Activated CD4-positive, alpha-beta T cell treated with anti-CD3 and anti-CD28 coated beads, Interleukin-2, amount 10 ng/mL, durations not matched to agents 7 days and 5 days (primary cell): ENCODE data around the gene AACS. TPM values are rescaled to one million over a fixed set of nuclear protein-coding genes. Genes with fewer than 3 reads are reported as not detected.

Experiments
- CTCF ChIA-PET: fragments of 350-600 bp; sonication (Branson Sonifier 250); formaldehyde crosslinking; loops from one replicate; lab custom pipeline; 2021; ENCODE audit warnings: antibody characterized with exemption; lab: Charles Lee
- POLR2A ChIA-PET: fragments of 350-600 bp; sonication (Branson Sonifier 250); formaldehyde crosslinking; loops from one replicate; lab custom pipeline; 2021; ENCODE audit warnings: antibody characterized with exemption; lab: Charles Lee
- DNase-seq: peaks from one replicate; pipeline ENCODE4 v3.0.0-alpha.2; 2020
- H3K27ac Mint-ChIP-seq: one replicate; pipeline ENCODE4 v1.8.0; 2021; ENCODE audit warnings: mild to moderate bottlenecking, moderate library complexity, mixed read lengths
- H3K27me3 Mint-ChIP-seq: one replicate; pipeline ENCODE4 v1.8.0; 2021; ENCODE audit warnings: mixed read lengths
- H3K36me3 Mint-ChIP-seq: one replicate; pipeline ENCODE4 v1.8.0; 2021; ENCODE audit warnings: low read depth, mixed read lengths
- H3K4me1 Mint-ChIP-seq: one replicate; pipeline ENCODE4 v1.8.0; 2021; ENCODE audit warnings: mixed read lengths
- H3K4me3 Mint-ChIP-seq: one replicate; pipeline ENCODE4 v1.8.0; 2021; ENCODE audit warnings: mild to moderate bottlenecking, moderate library complexity, mixed read lengths
- H3K9me3 Mint-ChIP-seq: one replicate; pipeline ENCODE4 v1.8.0; 2021; ENCODE audit warnings: mixed read lengths
- total RNA-seq, 2 experiments: library from RNA; stranded (reverse); gene quantifications; one replicate each; pipeline ENCODE4 v1.2.3, GENCODE V29; 2021

The AACS gene
- total RNA-seq, 2 experiments from 2014 or later = 17.8 to 19.1 TPM

GRCh38 chr12:125183187-125184067, 118.2 kb downstream of the AACS start:
- CTCF ChIA-PET = interaction anchor here (0.7 to 1.7 kb wide), 4 partner anchors 10 to 217 kb away, joined by 3 to 5 read pairs (median 4); no protein-coding TSS in a partner anchor
- Mint-ChIP-seq H3K27me3 (peaks cover 52% of the 10 kb centered on the region), H3K4me3 (no peak overlapping the region), H3K4me1 (peaks cover 6% of the 10 kb centered on the region), H3K36me3 (no peaks in the 10 kb centered on the region), H3K27ac (no peak overlapping the region), H3K9me3 (no peaks in the 10 kb centered on the region)
- DNase-seq = peak; percentile 76
- POLR2A ChIA-PET = no interaction called here

GRCh38 chr12:125184213-125184967, 119.2 kb downstream of the AACS start:
- Mint-ChIP-seq H3K4me1 (peaks cover 6% of the 10 kb centered on the region), H3K27me3 (peaks cover 58% of the 10 kb centered on the region), H3K4me3 (no peak overlapping the region), H3K9me3 (no peaks in the 10 kb centered on the region), H3K27ac (no peak overlapping the region), H3K36me3 (no peaks in the 10 kb centered on the region)
- DNase-seq = no peak
- POLR2A ChIA-PET = no interaction called here
- CTCF ChIA-PET = interaction anchor here (0.8 kb wide), 1 partner anchor 11 kb away, joined by 3 read pairs; no protein-coding TSS in a partner anchor

- Mint-ChIP-seq H3K4me3 (no peak overlapping the region), H3K27me3 (peaks cover 64% of the 10 kb centered on the region), H3K9me3 (no peaks in the 10 kb centered on the region), H3K4me1 (peaks cover 6% of the 10 kb centered on the region), H3K36me3 (no peaks in the 10 kb centered on the region), H3K27ac (no peak overlapping the region)
- ChIA-PET CTCF (no interaction called here), POLR2A (no interaction called here)
- no peak for DNase-seq
These were observed 120.1 kb downstream of the AACS start for GRCh38 chr12:125185311-125185739.

DNA sequence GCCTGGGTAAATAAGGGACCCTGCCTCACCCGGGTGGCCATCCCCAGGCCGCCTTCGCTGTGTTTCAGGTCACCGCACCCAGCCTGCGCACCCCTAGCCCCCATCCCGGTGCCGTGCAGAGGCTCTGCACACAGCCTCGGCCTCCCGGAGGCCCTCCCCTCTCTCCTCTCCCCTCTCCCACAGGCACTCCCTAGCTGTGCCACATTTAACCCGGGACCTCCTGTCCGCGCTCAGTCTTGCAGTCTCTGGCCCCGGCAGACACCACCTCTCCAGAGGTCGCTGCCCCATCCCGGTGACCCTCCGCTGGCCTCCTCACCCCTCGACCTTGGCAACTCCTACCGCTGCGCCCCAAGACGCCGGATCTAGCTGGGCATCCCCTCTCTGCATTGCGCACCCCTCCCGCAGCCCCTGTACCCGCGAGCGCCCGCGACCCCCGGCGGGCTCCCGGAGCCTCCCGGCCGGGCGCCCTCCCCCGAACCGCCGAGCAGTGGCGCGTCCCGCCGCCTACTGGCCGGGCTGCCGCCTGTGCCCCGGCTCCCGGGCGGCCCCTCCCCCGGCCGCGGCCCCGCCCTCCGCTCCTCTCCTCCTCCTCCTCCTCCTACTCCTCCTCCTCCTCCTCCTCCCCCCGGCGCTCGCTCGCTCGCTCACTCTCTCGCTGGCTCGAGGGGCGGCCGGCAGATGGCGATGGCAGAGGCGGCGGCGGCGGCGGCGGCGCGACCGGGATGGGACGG, 120.7 kb downstream of the AACS start, which contains the start of gene TMEM132B:
TSS of gene TMEM132B (plus strand) at position 647 of the 731 bp plus-strand sequence.
- peak within 1 kb of the TSS; percentile 22 for H3K4me3 Mint-ChIP-seq

DNA sequence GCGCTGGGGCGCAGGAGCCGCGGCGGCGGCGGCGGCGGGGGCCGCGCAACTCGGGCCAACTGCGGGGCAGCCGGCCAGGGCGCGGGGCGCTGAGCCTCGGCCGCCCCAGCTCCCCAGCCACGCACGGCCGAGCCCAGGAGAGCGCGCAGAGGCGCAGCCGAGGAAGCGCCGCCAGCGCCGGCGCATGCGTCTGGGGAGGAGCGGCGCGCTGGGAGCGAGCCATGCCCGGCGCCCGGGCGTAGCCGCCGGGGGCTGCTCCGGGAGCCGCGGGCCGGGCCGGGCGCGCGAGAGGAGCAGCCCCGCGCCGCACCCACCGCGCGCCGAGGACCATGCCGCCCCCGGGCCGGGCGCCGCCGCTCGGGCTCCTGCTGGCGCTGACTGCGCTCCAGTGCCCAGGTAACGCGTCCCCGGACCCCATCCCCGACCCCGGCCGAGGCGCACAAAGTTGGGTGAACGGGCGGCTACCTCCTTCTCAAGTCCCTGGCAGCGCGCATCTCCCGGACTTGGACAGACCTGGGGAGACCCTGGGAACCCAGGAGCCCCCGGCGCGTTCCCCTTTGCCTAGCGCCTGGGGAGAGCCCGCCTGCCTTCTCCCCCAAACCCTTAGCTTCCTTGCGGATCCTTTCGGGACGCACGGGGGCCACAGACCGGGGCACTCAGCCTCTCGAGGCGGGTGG, 121.4 kb downstream of the AACS start:
- peaks cover 6% of the 10 kb centered on the region for H3K4me1 Mint-ChIP-seq
- no peak overlapping the region for H3K4me3 Mint-ChIP-seq
- ChIA-PET CTCF (interaction anchor here (0.6 to 0.8 kb wide), 2 partner anchors 48 to 51 kb away, joined by 3 to 4 read pairs; no protein-coding TSS in a partner anchor), POLR2A (interaction anchor here (0.6 kb wide), 1 partner anchor 316 kb away, joined by 3 read pairs; no protein-coding TSS in a partner anchor)
- no peak for DNase-seq
- H3K36me3 Mint-ChIP-seq = no peaks in the 10 kb centered on the region
- H3K9me3 Mint-ChIP-seq = no peaks in the 10 kb centered on the region
- peaks cover 70% of the 10 kb centered on the region for H3K27me3 Mint-ChIP-seq
- no peak overlapping the region for H3K27ac Mint-ChIP-seq

More for the DNA sequence above, 120.7 kb downstream of the AACS start, which contains the start of gene TMEM132B:
- peak; percentile 63 for DNase-seq
- Mint-ChIP-seq H3K9me3 (no peaks in the 10 kb centered on the region), H3K36me3 (no peaks in the 10 kb centered on the region), H3K4me1 (peaks cover 6% of the 10 kb centered on the region), H3K27ac (no peak within 1 kb of the TSS), H3K27me3 (peaks cover 64% of the 10 kb centered on the region)
- ChIA-PET CTCF (interaction anchor here (0.6 to 0.8 kb wide), 2 partner anchors 49 to 52 kb away, joined by 3 to 4 read pairs; no protein-coding TSS in a partner anchor), POLR2A (interaction anchor here (0.6 kb wide), 1 partner anchor 315 kb away, joined by 3 read pairs; no protein-coding TSS in a partner anchor)

DNA sequence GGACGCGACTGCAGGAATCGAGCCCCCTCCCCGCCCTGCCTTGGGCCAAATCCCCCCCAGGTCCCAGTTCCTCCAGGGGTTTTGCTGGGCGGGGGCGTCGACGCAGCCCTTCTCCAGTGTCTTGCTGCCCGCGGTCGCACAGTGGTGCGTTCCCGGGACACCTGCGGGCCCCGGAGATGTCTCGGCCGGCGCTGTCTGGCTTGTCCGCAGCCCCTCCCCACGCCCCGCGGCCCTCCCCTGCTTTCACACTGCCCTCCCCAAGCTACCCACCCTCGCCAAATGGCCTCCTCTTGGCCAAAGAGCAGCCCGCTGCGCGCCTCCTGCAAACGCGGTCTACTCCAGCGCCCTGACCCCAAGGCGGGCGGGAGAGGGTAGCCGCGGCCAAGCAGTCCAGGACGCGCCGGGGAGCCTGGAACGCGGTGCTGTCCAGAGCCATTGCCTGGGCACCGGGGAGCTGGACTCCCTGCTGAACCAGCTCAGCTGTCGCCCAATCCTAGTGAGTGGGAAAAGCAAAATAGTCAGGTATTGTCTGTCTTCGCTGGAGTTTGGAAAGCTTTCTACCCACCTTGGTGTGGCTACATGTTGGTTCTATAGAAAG, 122.0 kb downstream of the AACS start:
- Mint-ChIP-seq H3K4me3 (no peak overlapping the region), H3K4me1 (peaks cover 6% of the 10 kb centered on the region), H3K27ac (no peak overlapping the region), H3K36me3 (no peaks in the 10 kb centered on the region), H3K9me3 (no peaks in the 10 kb centered on the region), H3K27me3 (peaks cover 70% of the 10 kb centered on the region)
- ChIA-PET POLR2A (no interaction called here), CTCF (no interaction called here)
- no peak for DNase-seq

DNA sequence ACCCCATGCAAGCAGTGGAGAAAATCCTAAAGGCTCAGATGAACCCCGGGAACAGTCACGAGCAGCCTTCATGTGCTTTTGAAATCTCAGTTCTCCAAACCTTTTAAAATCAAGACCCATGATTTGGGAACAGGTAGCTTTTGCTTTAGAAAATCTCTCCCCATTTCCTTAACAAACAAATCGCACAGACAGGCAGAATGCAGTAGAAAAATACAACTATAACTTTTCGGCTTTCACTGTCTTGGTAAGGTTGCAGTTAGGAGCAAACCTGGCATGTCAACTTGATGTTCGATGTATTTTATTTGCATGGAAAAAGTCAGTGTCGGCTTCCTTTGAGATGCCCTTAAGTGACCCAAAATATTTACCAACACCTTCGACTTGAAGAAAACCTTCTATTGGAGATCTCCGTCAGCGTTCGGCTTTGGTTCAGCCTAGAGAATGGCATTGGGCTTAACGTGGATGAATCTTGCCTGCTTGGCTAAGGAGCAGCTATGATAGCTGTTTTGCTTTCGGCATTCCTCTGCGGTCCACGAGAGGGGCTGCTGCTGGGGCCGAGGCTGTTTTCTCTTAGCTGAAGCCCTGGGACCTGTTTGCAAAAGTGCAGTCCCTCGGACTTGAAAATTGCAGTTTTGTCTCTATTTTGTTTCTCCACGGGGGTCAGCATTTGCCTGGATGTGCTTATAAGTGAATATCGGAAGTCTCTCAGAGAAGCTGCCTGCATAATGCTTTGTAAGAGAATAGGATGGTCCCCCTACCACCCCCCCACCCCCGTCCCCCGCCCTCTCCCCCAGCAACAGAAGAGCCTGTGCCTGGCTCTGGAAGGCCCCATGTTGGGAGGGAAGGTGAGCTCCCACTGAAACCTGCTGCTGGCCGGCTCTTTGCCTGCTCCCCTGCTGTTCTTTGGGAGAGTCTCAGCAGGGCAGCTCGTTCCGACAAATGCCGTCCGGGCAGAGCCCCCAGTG, 122.8 kb downstream of the AACS start:
- POLR2A ChIA-PET = no interaction called here
- Mint-ChIP-seq H3K9me3 (no peaks in the 10 kb centered on the region), H3K4me3 (no peak overlapping the region), H3K4me1 (peaks cover 6% of the 10 kb centered on the region), H3K27ac (no peak overlapping the region), H3K27me3 (peaks cover 75% of the 10 kb centered on the region), H3K36me3 (no peaks in the 10 kb centered on the region)
- CTCF ChIA-PET = no interaction called here
- DNase-seq = no peak

DNA sequence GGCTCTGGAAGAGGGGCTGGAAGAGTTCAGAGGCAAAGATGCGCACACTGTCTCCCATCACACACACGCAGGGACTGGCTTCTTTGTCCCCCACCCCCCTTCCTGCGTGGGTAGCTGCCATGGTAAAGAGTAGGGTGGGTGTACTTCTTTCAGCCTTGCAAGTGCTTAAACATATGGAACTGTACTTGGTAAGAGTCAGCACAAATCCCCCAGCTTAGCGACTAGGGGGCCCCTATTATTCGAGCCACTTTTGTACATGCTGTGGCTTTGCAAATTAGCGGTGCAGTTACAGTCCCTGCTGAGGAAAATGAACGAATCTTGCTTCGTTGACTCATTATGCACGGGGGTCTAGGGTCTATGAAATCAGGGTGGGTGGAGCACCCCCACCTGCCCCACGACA, 123.8 kb downstream of the AACS start:
- Mint-ChIP-seq H3K9me3 (no peaks in the 10 kb centered on the region), H3K4me3 (no peak overlapping the region), H3K27ac (no peak overlapping the region), H3K4me1 (peaks cover 2% of the 10 kb centered on the region), H3K27me3 (peaks cover 73% of the 10 kb centered on the region), H3K36me3 (no peaks in the 10 kb centered on the region)
- POLR2A ChIA-PET = no interaction called here
- CTCF ChIA-PET = no interaction called here
- DNase-seq = no peak

DNA sequence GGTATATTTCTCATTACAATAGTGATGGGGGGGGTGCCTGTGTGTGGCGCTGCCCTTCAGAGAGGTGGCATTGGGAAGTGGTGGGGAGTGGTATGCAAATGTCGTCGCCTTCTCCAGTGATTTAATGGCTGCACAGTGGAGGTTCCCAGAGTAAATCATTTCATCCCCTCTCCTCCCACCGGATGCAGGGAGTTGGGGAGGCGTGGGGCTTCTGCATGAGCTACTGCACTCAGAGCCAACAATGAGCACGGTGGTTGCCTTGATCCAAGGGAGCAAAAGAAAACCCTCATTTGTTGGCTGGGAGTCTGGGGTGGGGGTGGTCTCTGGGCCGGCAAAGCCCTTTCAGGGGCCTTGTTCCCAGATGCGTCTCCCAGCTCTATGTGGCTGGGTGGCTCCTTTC, 124.3 kb downstream of the AACS start:
- Mint-ChIP-seq H3K9me3 (no peaks in the 10 kb centered on the region), H3K4me1 (peaks cover 2% of the 10 kb centered on the region), H3K36me3 (no peaks in the 10 kb centered on the region), H3K4me3 (no peak overlapping the region), H3K27ac (no peak overlapping the region), H3K27me3 (peaks cover 70% of the 10 kb centered on the region)
- DNase-seq = no peak
- CTCF ChIA-PET = no interaction called here
- POLR2A ChIA-PET = no interaction called here

DNA sequence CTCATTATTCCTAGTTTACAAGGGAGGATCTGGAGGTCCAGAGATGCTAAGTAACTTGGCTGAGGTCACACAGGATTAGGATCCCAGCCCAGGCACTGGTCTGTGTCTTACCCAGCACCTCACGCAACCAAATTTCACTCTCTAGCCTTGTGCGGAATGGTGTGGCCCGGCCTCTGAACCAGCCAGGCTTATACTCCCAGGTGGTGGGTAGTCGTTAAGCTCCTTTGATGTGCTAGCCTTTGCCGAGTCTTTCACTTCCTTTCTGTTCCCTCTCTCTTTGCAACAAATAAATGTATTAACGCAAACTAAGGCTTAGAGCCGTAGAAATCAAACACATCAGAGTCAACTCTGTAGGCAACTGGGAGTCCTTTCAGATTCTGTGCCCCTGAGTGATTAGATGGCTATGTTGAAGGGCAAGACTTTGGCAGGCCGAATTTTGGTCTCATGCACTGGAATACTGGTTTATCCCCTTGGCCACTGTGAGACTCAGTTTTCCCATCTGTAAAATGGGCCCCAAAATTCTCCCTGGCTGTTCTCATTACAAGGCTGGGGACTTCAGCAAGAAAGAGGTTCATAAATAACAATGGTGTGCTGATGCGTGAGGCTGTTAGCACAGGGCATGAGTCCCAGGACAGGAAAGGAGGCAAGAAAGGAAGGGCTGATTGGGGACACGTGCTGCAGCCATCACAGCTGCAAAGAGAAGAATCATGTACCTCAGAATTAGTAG, 126.3 kb downstream of the AACS start:
- Mint-ChIP-seq H3K36me3 (no peaks in the 10 kb centered on the region), H3K9me3 (no peaks in the 10 kb centered on the region), H3K27ac (no peak overlapping the region), H3K27me3 (peaks cover 63% of the 10 kb centered on the region), H3K4me1 (peaks cover 2% of the 10 kb centered on the region), H3K4me3 (no peak overlapping the region)
- ChIA-PET POLR2A (no interaction called here), CTCF (no interaction called here)
- no peak for DNase-seq
